Smooth muscle cell of the umbilical artery (primary cell): ENCODE measurements around the gene NPAP1. TPM values are rescaled to one million over a fixed set of nuclear protein-coding genes. Genes with fewer than 3 reads are reported as not detected.

Experiments used
- total RNA-seq: library from RNA; depleted of rRNA; stranded (reverse); fragments of >200 nt; gene quantifications from 2 replicates; pipeline ENCODE4 v1.2.3, GENCODE V29; 2014

Gene NPAP1, protein sequence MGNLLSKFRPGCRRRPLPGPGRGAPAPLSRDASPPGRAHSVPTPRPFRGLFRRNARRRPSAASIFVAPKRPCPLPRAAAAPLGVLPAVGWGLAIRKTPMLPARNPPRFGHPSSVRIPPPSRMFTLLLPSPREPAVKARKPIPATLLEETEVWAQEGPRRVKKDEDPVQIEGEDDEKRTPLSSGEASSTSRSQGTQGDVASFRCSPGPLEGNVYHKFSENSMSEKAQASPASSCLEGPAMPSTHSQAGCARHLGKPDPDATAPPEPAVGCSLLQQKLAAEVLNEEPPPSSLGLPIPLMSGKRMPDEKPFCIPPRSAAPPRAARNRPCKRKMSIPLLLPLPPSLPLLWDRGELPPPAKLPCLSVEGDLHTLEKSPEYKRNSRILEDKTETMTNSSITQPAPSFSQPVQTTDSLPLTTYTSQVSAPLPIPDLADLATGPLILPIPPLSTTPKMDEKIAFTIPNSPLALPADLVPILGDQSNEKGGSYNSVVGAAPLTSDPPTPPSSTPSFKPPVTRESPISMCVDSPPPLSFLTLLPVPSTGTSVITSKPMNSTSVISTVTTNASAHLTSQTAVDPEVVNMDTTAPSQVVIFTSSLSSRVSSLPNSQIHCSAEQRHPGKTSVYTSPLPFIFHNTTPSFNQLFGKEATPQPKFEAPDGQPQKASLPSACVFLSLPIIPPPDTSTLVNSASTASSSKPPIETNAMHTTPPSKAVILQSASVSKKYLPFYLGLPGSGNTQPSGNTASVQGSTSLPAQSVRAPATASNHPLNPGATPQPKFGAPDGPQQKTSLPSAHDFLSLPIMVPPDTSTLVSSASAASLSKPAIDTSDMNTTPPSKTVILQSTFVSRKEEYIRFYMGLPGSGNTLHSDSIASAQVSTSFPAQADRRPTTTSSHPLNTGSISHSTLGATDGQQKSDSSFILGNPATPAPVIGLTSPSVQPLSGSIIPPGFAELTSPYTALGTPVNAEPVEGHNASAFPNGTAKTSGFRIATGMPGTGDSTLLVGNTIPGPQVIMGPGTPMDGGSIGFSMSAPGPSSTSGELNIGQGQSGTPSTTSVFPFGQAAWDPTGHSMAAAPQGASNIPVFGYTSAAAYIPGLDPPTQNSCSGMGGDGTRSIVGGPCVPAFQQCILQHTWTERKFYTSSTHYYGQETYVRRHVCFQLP
- total RNA-seq = not detected in 2 replicates

DNA sequence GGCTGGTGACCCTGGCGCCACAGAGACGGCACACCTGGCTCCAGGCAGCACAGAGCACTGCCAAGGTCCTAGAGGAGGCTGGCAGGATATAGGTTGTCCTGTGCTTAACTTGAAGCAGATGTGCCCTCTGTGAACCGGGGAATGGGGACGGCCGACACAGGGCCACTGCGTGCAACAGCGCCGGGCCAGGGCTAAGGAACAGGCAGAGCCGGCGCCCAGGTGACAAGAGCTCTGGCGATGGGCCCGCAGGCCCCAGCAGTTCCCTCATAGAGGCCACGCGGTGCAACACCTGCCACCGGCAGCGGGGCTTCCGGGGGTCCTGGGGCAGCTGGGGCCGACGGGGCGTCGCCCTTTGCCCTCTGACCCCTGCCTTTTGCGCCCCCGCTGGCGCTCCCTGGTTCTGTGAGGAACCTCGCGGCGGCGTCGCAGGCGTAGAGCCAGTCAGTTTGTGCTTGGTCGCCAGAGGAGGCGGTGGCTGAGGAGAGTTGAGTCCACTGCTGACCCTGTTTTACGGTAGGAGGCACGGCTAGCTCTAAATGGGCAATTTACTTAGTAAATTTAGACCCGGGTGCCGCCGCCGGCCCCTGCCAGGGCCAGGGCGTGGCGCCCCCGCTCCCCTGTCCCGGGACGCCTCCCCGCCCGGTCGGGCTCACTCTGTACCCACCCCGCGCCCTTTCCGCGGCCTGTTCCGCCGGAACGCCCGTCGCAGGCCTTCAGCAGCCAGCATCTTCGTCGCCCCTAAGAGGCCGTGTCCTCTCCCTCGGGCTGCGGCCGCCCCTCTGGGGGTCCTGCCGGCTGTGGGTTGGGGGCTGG is at the start of gene NPAP1:
NPAP1 (plus strand) TSS at position 444 of the 813 bp plus-strand sequence; CDS start at position 537, 93 bp downstream.

